Stimulated activated naive B cell treated with anti-CD40 and anti-IgM and Interleukin-4, amounts not matched to agents 10 μg/mL and 1 μg/mL and 100 μg/mL, for 72 hours (primary cell): Measurements from ENCODE around the gene ADAMTS14.
A peak's percentile ranks its signal among the peaks of the same experiment; 100 is the strongest.

Source experiments
- ATAC-seq, 2 donors: fragments of 150-1000 bp; cut with Tn5 transposase; replicated peaks; 2 replicates each; pipeline ENCODE4 v1.10.0; 2021; ENCODE audit warnings: moderate library complexity in 1 of 2
- DNase-seq: peaks from one replicate; pipeline ENCODE4 v3.0.0; 2021
- H3K27ac Mint-ChIP-seq: one replicate; pipeline ENCODE4 v1.8.0; 2022; ENCODE audit warnings: mild to moderate bottlenecking, mixed read lengths
- H3K27me3 Mint-ChIP-seq, 2 donors: one replicate each; pipeline ENCODE4 v1.8.0; 2022; ENCODE audit warnings: mixed read lengths in 2 of 2
- H3K36me3 Mint-ChIP-seq, 2 donors: one replicate each; pipeline ENCODE4 v1.8.0; 2022; ENCODE audit warnings: mixed read lengths in 2 of 2, mild to moderate bottlenecking in 1 of 2
- H3K4me1 Mint-ChIP-seq, 2 donors: one replicate each; pipeline ENCODE4 v1.8.0; 2022; ENCODE audit warnings: mixed read lengths in 2 of 2, mild to moderate bottlenecking in 1 of 2
- H3K4me3 Mint-ChIP-seq, 2 donors: one replicate each; pipeline ENCODE4 v1.8.0; 2022; ENCODE audit warnings: mild to moderate bottlenecking in 2 of 2, mixed read lengths in 2 of 2, moderate library complexity in 1 of 2
- H3K9me3 Mint-ChIP-seq, 2 donors: one replicate each; pipeline ENCODE4 v1.8.0; 2022; ENCODE audit warnings: mixed read lengths in 2 of 2, mild to moderate bottlenecking in 1 of 2

The ADAMTS14 gene

GRCh38 chr10:70782086-70782745 lies 109.9 kb downstream of the ADAMTS14 start:
- no peaks in the 10 kb centered on the region for H3K9me3 Mint-ChIP-seq
- H3K27ac Mint-ChIP-seq: no peak overlapping the region
- no peak for ATAC-seq

DNA sequence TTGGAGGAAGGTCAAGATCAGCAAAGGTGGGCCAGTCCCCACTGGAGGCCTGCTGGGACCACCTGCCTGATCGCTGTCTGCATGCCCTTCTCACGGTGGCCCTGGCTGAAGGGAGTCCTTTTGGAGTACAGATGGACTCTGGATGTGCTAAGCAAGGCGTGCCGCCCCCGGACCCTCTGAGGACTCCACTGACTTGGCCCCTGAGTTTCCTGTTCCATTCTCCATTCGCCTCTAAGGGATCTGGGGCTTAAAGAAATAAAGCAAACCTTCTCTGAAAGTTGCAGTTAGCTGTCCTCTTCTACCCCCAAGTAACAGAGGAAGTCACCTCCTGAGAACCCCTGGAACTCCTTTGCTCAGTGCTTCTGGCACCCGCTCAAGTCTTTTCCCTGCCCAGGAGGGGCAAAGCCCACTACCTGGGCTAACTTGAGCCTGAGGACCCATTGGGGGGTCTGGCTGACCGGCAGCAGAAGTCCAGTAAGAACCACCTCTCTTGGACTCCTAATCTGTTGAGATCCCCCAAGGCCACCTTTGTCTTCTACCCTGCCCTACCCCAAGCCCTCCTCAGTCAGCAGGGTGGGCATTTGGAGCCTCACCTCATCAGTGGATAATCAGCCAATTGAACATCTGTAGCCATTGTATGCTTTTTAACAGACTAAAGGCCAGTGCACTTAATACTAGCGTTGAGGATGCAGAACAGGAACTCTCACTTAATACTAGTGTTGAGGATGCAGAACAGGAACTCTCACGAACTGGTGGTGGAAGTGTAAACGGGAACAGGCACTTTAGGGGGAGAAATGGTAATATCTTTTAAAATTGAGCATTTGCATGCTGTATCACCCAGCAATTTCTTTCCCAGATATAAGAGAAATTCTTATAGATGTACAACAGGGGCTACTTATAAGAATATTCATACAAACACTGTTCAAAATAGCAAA lies 110.7 kb downstream of the ADAMTS14 start:
- Mint-ChIP-seq H3K27ac (no peak overlapping the region), H3K4me1 (peaks cover 2 to 4% of the 10 kb centered on the region in 2 donors), H3K9me3 (no peaks in the 10 kb centered on the region), H3K4me3 (no peak overlapping the region), H3K36me3 (no peaks in the 10 kb centered on the region), H3K27me3 (peaks cover 8% of the 10 kb centered on the region in 2 donors)
- DNase-seq (no peak), ATAC-seq (no peak)

More at GRCh38 chr10:70782086-70782745, 109.9 kb downstream of the ADAMTS14 start:
- no peaks in the 10 kb centered on the region for H3K36me3 Mint-ChIP-seq
- peaks cover 8% of the 10 kb centered on the region in 2 donors for H3K27me3 Mint-ChIP-seq
- no peak for DNase-seq
- H3K4me3 Mint-ChIP-seq: no peak overlapping the region
- peaks cover 2 to 4% of the 10 kb centered on the region in 2 donors for H3K4me1 Mint-ChIP-seq

DNA sequence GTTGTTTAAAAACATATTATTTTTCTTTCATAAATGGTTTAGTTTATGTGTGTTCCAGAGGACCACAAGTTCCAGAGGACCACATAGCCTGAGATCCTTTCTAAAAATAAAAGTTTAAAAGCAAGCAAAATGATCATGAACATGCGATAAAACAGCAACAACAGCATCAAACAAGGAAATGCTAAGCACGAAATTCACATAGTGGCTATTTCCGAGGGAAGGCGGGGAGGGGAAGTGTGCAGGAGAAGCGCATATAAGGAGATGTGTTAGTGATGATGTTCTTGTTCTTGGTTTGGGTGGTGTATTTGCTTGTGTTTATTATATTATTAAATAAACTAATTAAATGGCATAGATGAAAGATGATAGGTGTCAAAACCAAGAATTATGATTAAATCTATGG lies 111.7 kb downstream of the ADAMTS14 start:
- H3K27ac Mint-ChIP-seq: no peak overlapping the region
- H3K36me3 Mint-ChIP-seq: no peaks in the 10 kb centered on the region
- peaks cover 2 to 4% of the 10 kb centered on the region in 2 donors for H3K4me1 Mint-ChIP-seq
- ATAC-seq (no peak), DNase-seq (no peak)
- peaks cover 8% of the 10 kb centered on the region in 2 donors for H3K27me3 Mint-ChIP-seq
- no peaks in the 10 kb centered on the region for H3K9me3 Mint-ChIP-seq
- H3K4me3 Mint-ChIP-seq: no peak overlapping the region

DNA sequence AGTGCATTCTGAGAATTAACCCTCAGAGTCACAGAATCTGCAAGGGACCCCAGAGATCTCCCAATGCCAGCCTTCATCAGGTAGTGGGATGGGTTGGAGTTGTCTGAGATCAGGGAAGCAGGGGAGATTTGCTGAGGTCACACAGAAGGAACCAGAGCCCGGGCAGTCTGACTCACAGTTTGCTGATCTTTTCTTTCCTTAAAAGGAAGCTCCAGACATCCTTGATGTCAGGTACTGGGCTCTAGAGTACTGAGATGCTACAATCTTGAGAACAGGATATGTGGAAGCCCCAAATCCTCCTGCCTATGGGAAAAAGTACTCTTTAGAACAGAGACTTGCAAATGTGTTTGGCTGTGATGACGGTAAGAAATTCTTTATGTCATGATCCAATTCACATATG lies 112.2 kb downstream of the ADAMTS14 start:
- ATAC-seq (no peak), DNase-seq (no peak)
- Mint-ChIP-seq H3K4me1 (peaks cover 2 to 4% of the 10 kb centered on the region in 2 donors), H3K36me3 (no peaks in the 10 kb centered on the region), H3K27ac (no peak overlapping the region), H3K9me3 (no peaks in the 10 kb centered on the region), H3K4me3 (no peak overlapping the region), H3K27me3 (peaks cover 8% of the 10 kb centered on the region in 2 donors)

DNA sequence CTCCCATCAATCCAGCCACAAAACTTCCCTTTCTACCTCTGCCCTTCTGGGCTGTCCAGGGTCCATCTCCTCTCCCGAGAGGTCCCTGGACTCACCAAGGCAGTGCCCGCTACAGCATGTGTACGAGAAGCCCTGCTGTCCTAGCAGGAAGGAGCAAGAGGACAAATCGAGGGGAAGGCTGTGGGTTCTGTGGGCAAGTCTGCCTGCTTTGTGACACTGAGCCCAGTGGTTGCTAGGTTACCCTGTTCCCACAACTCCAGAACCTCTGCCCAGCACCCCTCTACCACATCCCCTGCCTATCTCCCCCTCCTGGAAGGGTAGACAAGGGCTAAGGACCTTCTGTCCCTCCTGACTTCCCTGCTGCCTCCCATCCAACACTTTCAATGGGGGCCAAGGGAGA lies 112.9 kb downstream of the ADAMTS14 start, which contains the start of gene TBATA:
Gene TBATA (minus strand): TSS at position 188 of the 400 bp plus-strand sequence. CDS start 1,998 bp downstream, outside the sequence.
- H3K9me3 Mint-ChIP-seq: no peaks in the 10 kb centered on the region
- no peak within 1 kb of the TSS for H3K27ac Mint-ChIP-seq
- H3K4me1 Mint-ChIP-seq: peaks cover 2 to 4% of the 10 kb centered on the region in 2 donors
- DNase-seq (no peak), ATAC-seq (no peak)
- H3K27me3 Mint-ChIP-seq: peaks cover 8% of the 10 kb centered on the region in 2 donors
- H3K4me3 Mint-ChIP-seq: no peak within 1 kb of the TSS
- H3K36me3 Mint-ChIP-seq: no peaks in the 10 kb centered on the region

DNA sequence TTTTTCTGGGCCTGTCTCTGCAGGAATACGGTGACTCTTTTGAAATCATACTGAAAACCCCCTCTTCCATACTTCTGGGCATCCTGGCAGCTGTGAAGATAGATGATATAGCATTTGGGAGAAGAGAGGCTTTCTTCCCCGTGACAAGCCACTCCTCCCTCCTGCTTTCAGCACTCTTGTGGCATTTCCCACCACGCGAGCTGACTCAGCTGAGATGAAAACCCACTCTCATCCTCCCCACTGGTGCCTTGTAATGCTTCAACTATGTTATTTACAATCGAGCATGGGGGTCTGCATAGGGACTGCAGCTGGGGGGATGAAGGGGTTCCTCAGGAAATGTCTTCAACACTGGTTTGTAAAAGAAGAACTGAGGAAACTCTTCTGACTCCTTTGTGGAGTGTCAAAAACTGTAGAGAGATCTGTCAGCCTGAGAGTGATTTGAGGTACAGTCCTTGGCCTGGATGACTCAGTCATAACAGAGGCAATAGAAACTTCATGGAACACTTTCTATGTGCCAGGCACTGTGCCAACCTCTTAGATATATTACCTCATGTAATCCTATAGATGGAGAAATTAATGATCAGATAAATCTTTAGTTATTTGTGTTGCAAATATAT lies 114.6 kb downstream of the ADAMTS14 start:
- peaks cover 2 to 4% of the 10 kb centered on the region in 2 donors for H3K4me1 Mint-ChIP-seq
- ATAC-seq (peak; percentile 25 to 61), DNase-seq (no peak)

GRCh38 chr10:70791386-70792039 lies 119.2 kb downstream of the ADAMTS14 start:
- H3K27me3 Mint-ChIP-seq: peaks cover 15 to 22% of the 10 kb centered on the region in 2 donors
- DNase-seq (no peak), ATAC-seq (no peak)
- H3K9me3 Mint-ChIP-seq: no peaks in the 10 kb centered on the region
- H3K27ac Mint-ChIP-seq: no peak overlapping the region
- peaks cover 2 to 4% of the 10 kb centered on the region in 2 donors for H3K4me1 Mint-ChIP-seq
- no peak overlapping the region for H3K4me3 Mint-ChIP-seq
- H3K36me3 Mint-ChIP-seq: no peaks in the 10 kb centered on the region

More for the DNA sequence above, 114.6 kb downstream of the ADAMTS14 start:
- H3K4me3 Mint-ChIP-seq: no peak overlapping the region
- peak overlapping the region; percentile 20 for H3K27ac Mint-ChIP-seq
- H3K9me3 Mint-ChIP-seq: no peaks in the 10 kb centered on the region
- peaks cover 18% of the 10 kb centered on the region in 2 donors for H3K27me3 Mint-ChIP-seq
- no peaks in the 10 kb centered on the region for H3K36me3 Mint-ChIP-seq

- Mint-ChIP-seq H3K36me3 (no peaks in the 10 kb centered on the region), H3K4me1 (no peaks in the 10 kb centered on the region), H3K27ac (no peak overlapping the region), H3K9me3 (no peaks in the 10 kb centered on the region), H3K27me3 (peaks cover 23 to 34% of the 10 kb centered on the region in 2 donors), H3K4me3 (no peak overlapping the region)
- no peak for DNase-seq
- no peak for ATAC-seq
Observed at GRCh38 chr10:70795613-70796012, 123.3 kb downstream of the ADAMTS14 start.

GRCh38 chr10:70797840-70798239 lies 125.5 kb downstream of the ADAMTS14 start:
- no peaks in the 10 kb centered on the region for H3K9me3 Mint-ChIP-seq
- DNase-seq: no peak
- H3K4me1 Mint-ChIP-seq: no peaks in the 10 kb centered on the region

DNA sequence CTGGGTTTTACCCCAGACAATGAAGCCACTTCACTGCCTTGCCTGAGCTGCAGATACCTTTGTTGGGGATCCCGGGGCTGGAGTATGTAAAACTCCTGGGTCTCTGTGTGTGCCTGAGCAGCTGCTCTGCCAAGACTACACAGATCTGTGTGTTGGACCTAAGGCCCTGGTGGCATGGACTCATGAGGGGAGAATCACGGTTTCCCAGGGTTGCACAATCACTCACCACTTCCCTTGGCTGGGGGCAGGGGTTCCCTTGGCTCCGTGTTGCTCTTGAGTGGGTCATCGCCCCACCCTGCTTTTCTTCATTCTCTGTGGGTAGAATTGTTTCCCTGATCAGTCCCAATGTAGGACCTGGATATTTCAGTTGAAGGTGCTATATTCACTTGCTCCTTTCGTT lies 126.8 kb downstream of the ADAMTS14 start:
- Mint-ChIP-seq H3K27ac (no peak overlapping the region), H3K4me1 (no peaks in the 10 kb centered on the region), H3K4me3 (no peak overlapping the region), H3K36me3 (no peaks in the 10 kb centered on the region), H3K27me3 (peaks cover 7 to 26% of the 10 kb centered on the region in 2 donors), H3K9me3 (no peaks in the 10 kb centered on the region)
- DNase-seq (no peak), ATAC-seq (no peak)

More at GRCh38 chr10:70797840-70798239, 125.5 kb downstream of the ADAMTS14 start:
- no peak for ATAC-seq
- H3K27ac Mint-ChIP-seq: no peak overlapping the region
- peaks cover 7 to 26% of the 10 kb centered on the region in 2 donors for H3K27me3 Mint-ChIP-seq
- no peak overlapping the region for H3K4me3 Mint-ChIP-seq
- no peaks in the 10 kb centered on the region for H3K36me3 Mint-ChIP-seq

DNA sequence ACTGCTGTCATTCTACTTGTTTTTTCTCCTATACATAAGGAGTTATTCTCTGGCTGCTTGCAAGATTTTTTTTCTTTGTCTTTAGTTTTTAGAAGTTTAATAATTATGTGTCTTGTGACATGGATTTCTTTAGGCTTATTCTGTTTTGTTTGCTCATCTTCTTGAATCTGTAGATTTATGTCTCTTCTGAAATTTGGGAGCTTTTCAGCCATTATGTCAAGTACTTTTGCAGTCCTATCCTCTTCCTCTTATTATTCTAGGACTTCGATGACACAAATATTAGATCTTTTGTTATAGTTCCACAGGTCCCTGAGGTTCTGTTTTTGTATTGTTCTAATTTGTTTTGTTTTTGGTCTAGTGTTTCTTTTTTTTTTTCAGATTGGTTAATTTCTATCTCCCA lies 129.5 kb downstream of the ADAMTS14 start:
- no peaks in the 10 kb centered on the region for H3K36me3 Mint-ChIP-seq
- no peak overlapping the region for H3K4me3 Mint-ChIP-seq
- H3K27me3 Mint-ChIP-seq: peaks cover 11 to 26% of the 10 kb centered on the region in 2 donors
- DNase-seq (no peak), ATAC-seq (no peak)
- H3K27ac Mint-ChIP-seq: no peak overlapping the region
- H3K9me3 Mint-ChIP-seq: no peaks in the 10 kb centered on the region
- H3K4me1 Mint-ChIP-seq: no peaks in the 10 kb centered on the region

DNA sequence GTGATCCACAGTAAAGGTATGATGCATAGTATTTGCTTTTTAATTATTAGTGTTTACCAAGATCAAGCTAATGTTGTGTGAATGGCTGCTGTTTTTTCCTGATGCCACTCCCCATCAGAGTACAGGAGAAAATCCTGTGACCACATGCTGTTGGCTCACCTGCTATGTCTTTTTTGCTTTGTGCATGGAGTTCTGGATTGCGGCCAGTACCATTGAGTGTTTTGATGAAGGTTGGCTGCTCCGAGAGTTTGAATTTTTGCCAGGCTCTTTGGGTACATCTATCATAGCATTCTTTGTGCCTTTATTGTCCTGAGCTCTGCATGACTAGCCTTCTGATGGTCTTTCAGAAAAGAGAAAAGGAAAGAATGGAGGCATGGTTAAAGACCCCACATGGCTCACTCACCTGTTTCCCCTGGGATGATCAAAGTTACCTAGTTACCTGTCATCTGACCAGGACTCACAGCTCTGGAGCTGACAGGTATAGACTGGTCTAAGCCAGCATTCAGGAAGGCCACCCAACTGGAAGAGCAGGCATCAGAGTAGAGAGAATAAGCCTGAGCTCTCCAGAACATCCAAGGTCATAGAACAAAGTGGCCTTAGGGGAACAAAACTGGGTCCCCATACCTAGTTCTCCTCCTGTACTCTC lies 131.6 kb downstream of the ADAMTS14 start:
- Mint-ChIP-seq H3K27ac (no peak overlapping the region), H3K9me3 (no peaks in the 10 kb centered on the region), H3K4me3 (no peak overlapping the region), H3K4me1 (no peaks in the 10 kb centered on the region), H3K27me3 (peaks cover 15 to 19% of the 10 kb centered on the region in 2 donors), H3K36me3 (no peaks in the 10 kb centered on the region)
- ATAC-seq (no peak), DNase-seq (no peak)

GRCh38 chr10:70804421-70804808 lies 132.1 kb downstream of the ADAMTS14 start:
- ATAC-seq (no peak), DNase-seq (no peak)
- no peak overlapping the region for H3K27ac Mint-ChIP-seq
- H3K4me1 Mint-ChIP-seq: peaks cover 0 to 1% of the 10 kb centered on the region in 2 donors
- no peak overlapping the region for H3K4me3 Mint-ChIP-seq
- no peaks in the 10 kb centered on the region for H3K9me3 Mint-ChIP-seq
- peaks cover 14 to 17% of the 10 kb centered on the region in 2 donors for H3K27me3 Mint-ChIP-seq
- H3K36me3 Mint-ChIP-seq: no peaks in the 10 kb centered on the region
